Ecto neural progenitor cell (in vitro differentiated cells): Measurements from ENCODE around the gene AP1G1.

ENCODE experiments used
- DNase-seq: peaks from one replicate; pipeline ENCODE4 v3.0.0-alpha.2; 2018; ENCODE audit warnings: low spot score

AP1G1 gene

DNA sequence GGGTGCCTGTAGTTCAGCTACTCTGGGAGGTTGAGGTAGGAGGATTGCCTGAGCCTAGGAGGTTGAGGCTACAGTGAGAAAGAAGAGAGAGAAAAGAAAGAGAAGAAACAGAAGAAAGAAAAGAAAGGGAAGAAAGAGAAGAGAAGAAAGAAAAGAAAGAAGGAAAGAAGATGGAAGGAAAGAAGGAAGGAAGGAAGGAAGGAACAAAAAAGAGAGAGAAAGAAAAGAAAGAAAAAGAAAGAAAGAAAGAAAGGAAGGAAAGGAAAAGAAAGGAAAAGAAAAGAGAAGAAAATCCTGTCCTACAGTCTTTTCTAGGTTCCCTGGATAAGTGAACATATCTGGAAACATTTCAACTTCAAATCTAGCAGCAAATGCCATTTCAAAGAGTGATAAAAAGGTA is 54.5 kb downstream of the AP1G1 start:
- no peak for DNase-seq

- no peak for DNase-seq
These were observed 60.4 kb downstream of the AP1G1 start for GRCh38 chr16:71748226-71748625.

DNA sequence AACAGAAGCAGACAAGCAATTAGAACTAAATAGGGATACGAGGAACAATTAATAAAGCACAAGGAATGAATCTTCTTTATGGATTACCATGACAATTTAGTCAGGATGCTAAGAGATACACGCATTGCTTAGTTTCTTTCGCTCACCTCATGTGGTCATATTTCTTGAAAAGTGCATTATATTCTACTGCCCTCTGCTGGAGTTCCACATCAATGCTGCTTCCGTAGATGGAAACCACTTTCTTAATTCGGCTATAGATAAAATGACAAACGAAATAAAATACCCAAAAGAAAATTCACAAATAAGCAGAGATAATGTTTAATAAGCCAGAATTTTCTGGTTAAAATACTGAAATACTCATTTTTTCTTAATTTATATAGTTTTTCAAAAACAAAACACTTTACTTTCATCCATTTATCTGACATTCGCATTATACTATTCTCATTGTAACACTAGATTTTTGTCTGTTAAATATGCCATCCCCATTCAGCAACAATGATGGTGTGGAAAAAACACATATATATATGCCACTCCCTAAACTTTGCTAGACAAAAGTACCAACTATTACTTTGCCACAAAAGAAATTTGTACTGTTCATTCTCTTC is 62.1 kb downstream of the AP1G1 start:
- no peak for DNase-seq

- DNase-seq, result no peak
These were observed 69.8 kb downstream of the AP1G1 start for GRCh38 chr16:71738855-71739254.

DNA sequence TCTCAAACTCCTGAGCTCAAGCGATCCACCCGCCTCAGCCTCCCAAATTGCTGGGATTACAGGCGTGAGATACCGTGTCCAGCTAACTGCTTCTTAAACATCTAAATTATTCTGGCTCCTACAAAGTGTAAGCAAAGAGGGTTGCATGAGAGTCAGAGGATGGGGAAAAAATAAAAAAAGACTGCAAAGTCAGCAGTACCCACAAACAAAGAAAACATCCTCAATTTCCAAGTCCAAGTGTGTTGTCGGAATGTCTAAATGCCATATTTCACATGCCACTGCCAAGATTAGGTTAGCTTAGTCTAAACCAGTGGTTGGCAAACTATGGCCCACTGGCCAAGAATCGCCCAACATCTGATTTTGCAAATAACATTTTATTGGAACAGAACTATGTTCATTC is 71.1 kb downstream of the AP1G1 start:
- DNase-seq, result no peak

- DNase-seq, result no peak
These were observed 74.1 kb downstream of the AP1G1 start for GRCh38 chr16:71734511-71734910.

- no peak for DNase-seq
These were observed 76.0 kb downstream of the AP1G1 start for GRCh38 chr16:71732587-71732986.

DNA sequence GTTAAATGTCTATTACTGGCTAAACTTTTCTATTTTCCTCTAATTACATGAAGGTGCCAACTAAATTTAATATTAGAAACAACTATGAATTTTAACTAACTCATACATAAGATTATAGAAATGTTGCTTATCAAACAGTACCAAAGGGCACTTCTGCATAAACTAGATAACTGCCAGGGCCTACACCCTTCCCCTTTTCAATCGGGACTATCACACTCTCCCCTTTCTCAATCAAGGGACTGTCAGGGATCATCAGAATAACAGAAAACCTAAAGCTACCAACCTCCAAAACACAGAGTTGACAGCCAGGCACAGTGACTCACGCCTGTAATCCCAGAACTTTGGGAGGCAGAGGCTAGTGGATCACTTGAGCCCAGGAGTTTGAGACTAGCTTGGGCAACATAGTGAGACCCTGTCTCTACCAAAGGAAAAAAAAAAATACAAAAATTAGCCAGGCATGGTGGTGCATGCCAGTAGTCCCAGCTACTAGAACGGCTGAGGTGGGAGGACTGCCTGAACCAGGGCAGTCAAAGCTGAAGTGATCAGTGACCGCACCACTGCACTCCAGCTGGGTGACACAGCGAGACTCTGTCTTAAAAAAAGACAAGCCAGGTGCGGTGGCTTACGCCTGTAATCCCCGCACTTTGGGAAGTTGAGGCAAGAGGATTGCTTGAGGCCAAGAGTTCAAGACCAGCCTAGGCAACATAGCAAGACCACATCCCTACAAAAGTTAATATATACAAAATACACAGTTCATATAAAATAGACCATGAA is 80.9 kb downstream of the AP1G1 start:
- no peak for DNase-seq

- no peak for DNase-seq
These were observed 81.9 kb downstream of the AP1G1 start for GRCh38 chr16:71726476-71727315.

DNA sequence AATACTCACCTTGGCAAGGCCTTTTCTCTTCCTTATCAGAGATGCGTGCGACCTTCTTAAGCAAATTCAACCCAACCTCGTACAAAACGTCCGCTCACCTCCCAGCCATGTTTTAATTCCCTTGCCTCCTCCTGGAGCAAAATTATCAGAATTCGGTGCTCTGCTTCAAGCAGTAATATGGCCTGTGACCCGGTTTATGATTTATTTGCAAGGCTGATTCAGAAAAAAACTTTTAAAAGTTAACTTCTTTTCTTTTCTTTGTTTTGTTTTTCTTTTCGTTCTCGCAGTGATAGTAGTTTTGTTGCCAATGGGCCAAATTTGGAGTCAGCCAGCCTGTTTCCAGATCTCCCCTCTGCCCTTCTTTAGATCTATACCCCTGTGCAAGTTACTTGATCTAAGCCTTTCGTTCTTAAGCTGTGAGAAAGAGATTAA is 84.3 kb downstream of the AP1G1 start, which contains the start of gene PHLPP2:
TSS of gene PHLPP2 (minus strand) at position 382 of the 432 bp plus-strand sequence. CDS start 9,906 bp downstream, outside the sequence.
- no peak for DNase-seq

DNA sequence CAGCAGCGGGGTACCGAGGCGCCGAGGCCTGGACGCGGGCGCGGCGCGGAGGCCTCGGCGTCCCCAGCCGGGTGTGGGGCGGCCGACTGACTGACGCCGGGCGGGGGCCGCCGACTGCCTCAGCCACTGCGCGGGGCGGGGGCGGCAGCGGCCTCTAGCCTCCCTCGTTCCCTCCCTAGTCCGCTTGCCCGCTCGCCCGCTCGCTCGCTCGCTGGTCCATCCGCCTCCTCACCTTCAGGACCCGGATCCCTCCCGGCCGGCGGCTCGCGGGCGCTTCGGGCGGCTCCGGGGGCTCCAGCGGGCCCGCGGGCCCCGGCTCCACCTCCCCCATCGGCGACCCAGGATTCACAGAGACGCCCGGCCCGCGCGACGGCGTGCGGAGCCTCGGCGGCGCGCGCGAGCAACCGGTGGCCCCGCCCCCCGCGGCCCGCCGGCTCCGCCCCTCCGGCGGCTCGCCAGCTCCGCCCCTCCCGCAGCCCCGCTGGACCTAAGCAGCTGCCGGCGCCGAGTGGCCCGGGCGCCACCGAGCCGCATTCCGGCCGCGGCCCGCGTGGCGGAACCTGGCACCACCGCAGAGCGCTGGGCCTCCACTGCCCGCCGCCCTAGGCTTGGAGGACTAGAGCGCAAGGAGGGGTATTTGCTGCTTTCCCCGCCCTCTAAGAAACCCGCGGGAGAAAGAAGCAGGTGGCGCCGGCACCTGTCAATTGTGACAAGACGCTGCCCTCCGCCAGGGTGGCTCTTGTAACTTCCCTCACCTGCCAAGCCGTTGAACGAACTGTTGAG is 84.9 kb downstream of the AP1G1 start:
- DNase-seq, result peak; percentile 89

DNA sequence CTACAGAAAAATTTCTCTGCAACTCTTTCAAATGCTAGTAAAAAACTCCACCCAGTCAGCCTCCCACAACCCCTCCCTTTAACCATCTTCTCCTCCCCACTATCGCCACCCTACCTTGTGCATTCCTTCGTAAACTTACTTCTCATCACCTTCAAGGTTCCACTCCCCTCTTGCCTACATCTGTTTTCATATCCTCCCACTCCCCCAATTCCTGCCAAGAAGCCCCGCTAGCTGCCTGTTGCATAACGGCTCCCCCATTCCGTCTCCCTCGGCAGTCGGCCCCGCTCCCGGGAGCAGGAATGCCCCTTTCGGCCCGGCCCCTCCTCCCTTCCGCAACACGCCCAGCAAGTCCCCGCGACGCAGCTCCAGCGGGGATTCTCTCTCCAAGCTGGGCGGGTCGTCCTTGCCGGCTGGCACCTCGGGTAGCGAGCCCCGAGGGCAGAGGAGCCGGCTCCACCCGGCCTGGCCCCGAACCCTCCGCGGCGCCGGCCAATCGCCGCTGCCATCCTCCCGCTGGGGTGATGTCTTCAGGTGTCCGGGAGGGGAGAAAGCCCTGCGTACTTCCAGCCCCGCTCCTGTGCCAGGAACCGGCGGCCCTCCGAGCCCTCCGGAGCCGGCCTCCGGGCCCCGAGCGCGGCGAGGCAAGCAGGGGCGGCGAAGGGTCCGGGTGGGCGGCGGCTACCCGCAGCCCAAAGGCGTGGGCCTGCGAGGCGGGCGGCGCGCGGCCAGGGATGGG is 85.7 kb downstream of the AP1G1 start:
- DNase-seq, result peak; percentile 90

DNA sequence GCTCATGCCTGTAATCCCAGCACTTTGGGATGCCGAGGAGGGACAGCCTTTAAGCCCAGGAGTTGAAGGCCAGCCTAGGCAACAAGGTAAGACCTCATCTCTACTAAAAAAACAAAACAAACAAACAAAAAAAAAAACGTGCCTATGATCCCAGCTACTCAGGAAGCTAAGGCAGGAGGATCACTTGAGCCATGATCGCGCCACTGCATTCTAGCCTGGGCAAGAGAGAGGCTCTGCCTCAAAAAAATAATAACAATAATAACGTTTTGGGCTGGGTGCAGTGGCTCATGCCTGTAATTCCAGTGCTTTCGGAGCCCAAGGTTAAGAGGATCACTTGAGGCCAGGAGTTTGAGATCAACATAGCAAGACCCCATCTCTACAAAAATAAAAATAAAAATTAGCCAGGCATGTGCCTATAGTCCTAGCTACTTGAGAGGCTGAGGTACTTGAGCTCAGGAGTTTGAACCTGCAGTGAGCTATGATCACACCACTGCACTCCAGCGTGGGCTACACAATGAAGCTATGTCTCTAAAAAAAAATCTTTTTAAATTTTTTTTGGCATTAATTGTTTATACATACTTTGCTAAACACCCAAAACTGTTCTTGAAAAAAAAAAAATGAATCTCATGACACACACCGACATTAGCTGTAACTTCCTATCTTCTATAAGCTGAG is 87.4 kb downstream of the AP1G1 start:
- no peak for DNase-seq

- no peak for DNase-seq
These were observed 96.1 kb downstream of the AP1G1 start for GRCh38 chr16:71712501-71712900.

- DNase-seq, result no peak
These were observed 96.8 kb downstream of the AP1G1 start for GRCh38 chr16:71711789-71712188.

- DNase-seq, result no peak
These were observed 99.3 kb downstream of the AP1G1 start for GRCh38 chr16:71709229-71709781.

GRCh38 chr16:71708696-71709095 is 99.9 kb downstream of the AP1G1 start:
- DNase-seq, result no peak

DNA sequence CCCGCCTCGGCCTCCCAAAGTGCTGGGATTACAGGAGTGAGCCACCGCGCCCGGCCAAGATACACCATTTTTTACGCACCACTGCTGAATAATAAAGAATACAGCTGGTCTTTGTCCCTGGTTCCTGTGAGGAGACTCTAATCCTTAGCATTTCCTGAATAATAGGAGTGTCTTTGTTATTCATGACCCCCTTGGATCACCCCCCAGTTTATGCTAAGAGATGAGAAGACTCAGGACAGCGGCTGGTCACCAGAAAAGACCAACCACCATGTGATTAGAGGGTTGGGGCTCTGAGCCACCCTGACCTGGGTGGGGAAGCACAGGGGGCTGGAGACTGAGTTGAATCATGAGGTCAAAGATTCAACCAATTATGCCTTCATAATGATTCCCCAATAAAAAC is 101.4 kb downstream of the AP1G1 start:
- DNase-seq, result no peak

GRCh38 chr16:71706046-71706445 is 102.6 kb downstream of the AP1G1 start:
- no peak for DNase-seq

- DNase-seq, result no peak
These were observed 105.3 kb downstream of the AP1G1 start for GRCh38 chr16:71703333-71703732.
